ENCODE results near the gene CYLD. TPM values are rescaled to one million over a fixed set of nuclear protein-coding genes. Genes with fewer than 3 reads are reported as not detected.

CYLD gene
- total RNA-seq, 1 donor: 61.9 TPM

DNA sequence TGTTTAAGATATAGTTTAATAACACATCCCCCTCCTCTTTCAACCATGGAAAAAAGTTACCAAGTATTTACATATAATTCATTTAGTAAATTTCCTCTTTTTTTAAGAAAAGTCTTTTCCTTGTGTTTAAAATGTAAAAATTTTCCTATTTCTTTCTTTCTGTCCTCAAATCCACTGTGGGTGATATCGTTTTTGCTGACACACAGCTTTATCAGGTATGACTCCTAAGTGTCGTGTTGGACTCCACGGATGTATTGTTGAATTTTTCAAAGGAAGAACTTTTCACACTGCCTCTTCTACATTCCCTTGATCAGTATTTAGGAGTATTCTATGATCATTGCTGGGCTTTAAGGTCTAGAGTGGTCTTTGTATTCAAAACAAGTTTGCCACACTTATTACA is 33.1 kb downstream of the CYLD start:
- H3K27ac ChIP-seq (ENCODE audit: low read depth, low read length): no peak overlapping the region
- H3K4me2 ChIP-seq (ENCODE audit: insufficient read depth, low read length): no peak overlapping the region
- TF ChIP-seq, protein P1, sequence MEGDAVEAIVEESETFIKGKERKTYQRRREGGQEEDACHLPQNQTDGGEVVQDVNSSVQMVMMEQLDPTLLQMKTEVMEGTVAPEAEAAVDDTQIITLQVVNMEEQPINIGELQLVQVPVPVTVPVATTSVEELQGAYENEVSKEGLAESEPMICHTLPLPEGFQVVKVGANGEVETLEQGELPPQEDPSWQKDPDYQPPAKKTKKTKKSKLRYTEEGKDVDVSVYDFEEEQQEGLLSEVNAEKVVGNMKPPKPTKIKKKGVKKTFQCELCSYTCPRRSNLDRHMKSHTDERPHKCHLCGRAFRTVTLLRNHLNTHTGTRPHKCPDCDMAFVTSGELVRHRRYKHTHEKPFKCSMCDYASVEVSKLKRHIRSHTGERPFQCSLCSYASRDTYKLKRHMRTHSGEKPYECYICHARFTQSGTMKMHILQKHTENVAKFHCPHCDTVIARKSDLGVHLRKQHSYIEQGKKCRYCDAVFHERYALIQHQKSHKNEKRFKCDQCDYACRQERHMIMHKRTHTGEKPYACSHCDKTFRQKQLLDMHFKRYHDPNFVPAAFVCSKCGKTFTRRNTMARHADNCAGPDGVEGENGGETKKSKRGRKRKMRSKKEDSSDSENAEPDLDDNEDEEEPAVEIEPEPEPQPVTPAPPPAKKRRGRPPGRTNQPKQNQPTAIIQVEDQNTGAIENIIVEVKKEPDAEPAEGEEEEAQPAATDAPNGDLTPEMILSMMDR (IDR thresholded peaks at IDR 0.05; ENCODE audit: extremely low read depth, low read depth, low read length): no peak
- peaks cover 40% of the 10 kb centered on the region for H3K79me2 ChIP-seq (ENCODE audit: insufficient read depth, low read length)
- no peak for DNase-seq (ENCODE audit: insufficient read length, low spot score, missing footprints)
- H3K4me1 ChIP-seq (ENCODE audit: insufficient read depth, low read length): peaks cover 3% of the 10 kb centered on the region
- H3K27me3 ChIP-seq (ENCODE audit: insufficient read depth, low read length): no peaks in the 10 kb centered on the region
- H3K36me3 ChIP-seq (ENCODE audit: insufficient read depth, low read length): peaks cover 11% of the 10 kb centered on the region
- H3K9me3 ChIP-seq (ENCODE audit: low read depth, low read length): no peaks in the 10 kb centered on the region
- H2AFZ ChIP-seq (ENCODE audit: low read length): no peak overlapping the region
- no peaks in the 10 kb centered on the region for H4K20me1 ChIP-seq (ENCODE audit: insufficient read depth, low read length)
- H3K4me3 ChIP-seq (ENCODE audit: insufficient read depth, low read length): no peak overlapping the region

DNA sequence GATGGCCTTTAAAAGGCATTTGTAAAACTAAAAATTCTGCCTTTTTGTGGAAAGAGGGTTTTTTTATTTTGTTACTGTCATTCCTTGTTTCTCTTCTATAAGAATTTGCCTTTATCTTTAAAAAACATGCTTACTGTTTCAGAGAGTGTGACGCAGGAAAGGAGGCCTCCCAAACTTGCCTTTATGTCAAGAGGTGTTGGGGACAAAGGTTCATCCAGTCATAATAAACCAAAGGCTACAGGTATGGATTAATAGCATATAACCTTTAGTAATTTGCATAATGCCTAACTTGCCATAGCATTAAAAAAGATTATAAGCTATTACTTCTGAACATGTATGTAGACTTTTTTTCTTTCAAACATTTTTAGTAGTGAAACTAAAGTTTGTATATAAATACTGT is 34.2 kb downstream of the CYLD start:
- Histone ChIP-seq H3K27ac (ENCODE audit: low read depth, low read length) (no peak overlapping the region), H2AFZ (ENCODE audit: low read length) (no peak overlapping the region), H4K20me1 (ENCODE audit: insufficient read depth, low read length) (no peaks in the 10 kb centered on the region), H3K27me3 (ENCODE audit: insufficient read depth, low read length) (no peaks in the 10 kb centered on the region), H3K79me2 (ENCODE audit: insufficient read depth, low read length) (peaks cover 35% of the 10 kb centered on the region), H3K4me1 (ENCODE audit: insufficient read depth, low read length) (peaks cover 2% of the 10 kb centered on the region), H3K4me2 (ENCODE audit: insufficient read depth, low read length) (no peak overlapping the region), H3K4me3 (ENCODE audit: insufficient read depth, low read length) (no peak overlapping the region), H3K9me3 (ENCODE audit: low read depth, low read length) (no peaks in the 10 kb centered on the region), H3K36me3 (ENCODE audit: insufficient read depth, low read length) (peaks cover 21% of the 10 kb centered on the region)
- TF ChIP-seq, protein P1 (IDR thresholded peaks at IDR 0.05; ENCODE audit: extremely low read depth, low read depth, low read length): no peak
- no peak for DNase-seq (ENCODE audit: insufficient read length, low spot score, missing footprints)

DNA sequence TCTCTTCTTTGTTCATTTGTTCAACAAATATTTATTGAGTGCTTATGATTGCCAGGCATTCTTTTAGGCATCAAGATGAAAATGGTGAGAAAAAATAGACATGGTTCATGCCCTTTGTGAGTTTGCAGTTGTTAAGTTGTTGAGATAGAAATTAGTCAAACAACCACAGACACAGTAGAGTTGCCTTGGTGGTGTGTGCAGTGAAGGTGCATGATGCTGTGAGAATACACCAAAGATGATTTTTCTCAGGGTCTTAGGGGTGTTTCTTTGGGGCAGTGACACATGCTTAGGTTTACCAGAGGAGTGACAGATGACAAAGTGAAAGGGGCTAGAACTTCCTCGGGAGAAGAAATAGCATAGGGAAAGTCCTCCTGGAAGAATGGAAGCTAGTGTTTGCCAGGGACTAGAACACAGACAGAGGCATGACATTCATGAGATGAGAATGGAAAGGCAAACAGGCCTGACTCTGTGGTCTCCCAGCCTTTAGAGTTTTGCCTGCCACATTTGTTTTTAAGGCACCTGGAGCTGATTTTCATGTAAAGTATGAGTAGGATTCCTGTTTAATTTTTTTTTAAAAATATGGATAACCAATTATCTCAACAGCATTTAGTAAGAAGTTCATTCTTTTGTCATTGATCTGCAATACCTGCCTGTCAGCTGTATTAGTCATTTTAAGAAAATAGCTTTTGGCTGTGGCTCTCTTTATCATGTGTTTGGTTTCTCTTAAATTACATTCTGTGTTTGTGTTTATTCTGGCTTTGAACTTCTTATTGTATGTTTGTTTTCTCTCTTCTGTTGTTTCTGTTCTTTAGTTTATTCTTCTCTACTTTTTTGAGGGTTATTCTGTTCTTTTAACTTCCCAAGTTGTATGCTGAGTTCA is 36.6 kb downstream of the CYLD start:
- no peak overlapping the region for H2AFZ ChIP-seq (ENCODE audit: low read length)
- H3K36me3 ChIP-seq (ENCODE audit: insufficient read depth, low read length): peaks cover 36% of the 10 kb centered on the region
- no peaks in the 10 kb centered on the region for H4K20me1 ChIP-seq (ENCODE audit: insufficient read depth, low read length)
- no peak overlapping the region for H3K27ac ChIP-seq (ENCODE audit: low read depth, low read length)
- peaks cover 17% of the 10 kb centered on the region for H3K79me2 ChIP-seq (ENCODE audit: insufficient read depth, low read length)
- DNase-seq (ENCODE audit: insufficient read length, low spot score, missing footprints): no peak
- H3K4me2 ChIP-seq (ENCODE audit: insufficient read depth, low read length): no peak overlapping the region
- TF ChIP-seq, protein P1 (IDR thresholded peaks at IDR 0.05; ENCODE audit: extremely low read depth, low read depth, low read length): no peak
- no peaks in the 10 kb centered on the region for H3K9me3 ChIP-seq (ENCODE audit: low read depth, low read length)
- no peaks in the 10 kb centered on the region for H3K27me3 ChIP-seq (ENCODE audit: insufficient read depth, low read length)
- H3K4me1 ChIP-seq (ENCODE audit: insufficient read depth, low read length): no peaks in the 10 kb centered on the region
- H3K4me3 ChIP-seq (ENCODE audit: insufficient read depth, low read length): no peak overlapping the region

DNA sequence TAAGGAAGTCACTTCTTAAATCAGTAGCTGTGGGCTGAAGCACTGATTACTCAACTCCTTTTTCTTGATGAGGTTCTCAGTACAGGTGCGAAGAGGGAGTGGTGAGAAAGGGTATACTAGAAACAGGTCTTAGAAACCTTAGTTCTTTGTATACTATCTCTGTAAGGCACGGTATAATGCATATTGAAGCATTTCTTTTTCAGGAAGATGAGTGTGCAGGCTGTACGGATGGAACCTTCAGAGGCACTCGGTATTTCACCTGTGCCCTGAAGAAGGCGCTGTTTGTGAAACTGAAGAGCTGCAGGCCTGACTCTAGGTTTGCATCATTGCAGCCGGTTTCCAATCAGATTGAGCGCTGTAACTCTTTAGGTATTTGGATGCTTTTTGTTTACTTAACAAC is 39.2 kb downstream of the CYLD start:
- H3K9me3 ChIP-seq (ENCODE audit: low read depth, low read length): no peaks in the 10 kb centered on the region
- no peaks in the 10 kb centered on the region for H3K4me1 ChIP-seq (ENCODE audit: insufficient read depth, low read length)
- H3K27me3 ChIP-seq (ENCODE audit: insufficient read depth, low read length): no peaks in the 10 kb centered on the region
- TF ChIP-seq, protein P1 (IDR thresholded peaks at IDR 0.05; ENCODE audit: extremely low read depth, low read depth, low read length): no peak
- H2AFZ ChIP-seq (ENCODE audit: low read length): no peak overlapping the region
- H3K4me3 ChIP-seq (ENCODE audit: insufficient read depth, low read length): no peak overlapping the region
- peaks cover 48% of the 10 kb centered on the region for H3K36me3 ChIP-seq (ENCODE audit: insufficient read depth, low read length)
- H4K20me1 ChIP-seq (ENCODE audit: insufficient read depth, low read length): no peaks in the 10 kb centered on the region
- DNase-seq (ENCODE audit: insufficient read length, low spot score, missing footprints): no peak
- H3K4me2 ChIP-seq (ENCODE audit: insufficient read depth, low read length): no peak overlapping the region
- H3K79me2 ChIP-seq (ENCODE audit: insufficient read depth, low read length): no peaks in the 10 kb centered on the region
- H3K27ac ChIP-seq (ENCODE audit: low read depth, low read length): no peak overlapping the region

All from osteoblast (primary cell).